Measurements from ENCODE around the gene SORBS2.

GRCh38 chr4:185697488-185697887, 114.5 kb downstream of the SORBS2 start:
- TF ChIP-seq CTCF (IDR thresholded peaks at IDR 0.05), result no peak
- no peak for TF ChIP-seq POLR2A (IDR thresholded peaks at IDR 0.05)
